ENCODE results near the gene MMP7. TPM values are rescaled to one million over a fixed set of nuclear protein-coding genes. Genes with fewer than 3 reads are reported as not detected.

The MMP7 gene
- 22.9 to 34.4 TPM (median 26.2 TPM) in 5 replicates for total RNA-seq (2022; extraction: Qiagen RNA extraction; ENCODE audit: low read depth)

GRCh38 chr11:102530558-102530957 is at the start of gene MMP7:
Gene MMP7 (minus strand): TSS chr11:102530747. CDS start chr11:102530700, 47 bp downstream.

Other genes starting within 250 kb of the MMP7 start
- 28.3 to 40.2 TPM (median 32.7 TPM) in 5 replicates for gene BIRC3, start 213.3 kb downstream of the MMP7 start, total RNA-seq (2022; extraction: Qiagen RNA extraction; ENCODE audit: low read depth)
- 30.2 to 38.6 TPM (median 33.0 TPM) in 5 replicates for gene BIRC2, start 183.5 kb downstream of the MMP7 start, total RNA-seq (2022; extraction: Qiagen RNA extraction; ENCODE audit: low read depth)
- gene TMEM123, start 78.0 kb downstream of the MMP7 start, total RNA-seq (2022; extraction: Qiagen RNA extraction; ENCODE audit: low read depth): 153 to 200 TPM (median 193 TPM) in 5 replicates
- not detected in 5 replicates for gene MMP20, start 94.6 kb upstream of the MMP7 start, total RNA-seq (2022; extraction: Qiagen RNA extraction; ENCODE audit: low read depth)
- gene MMP27, start 175.0 kb upstream of the MMP7 start, total RNA-seq (2022; extraction: Qiagen RNA extraction; ENCODE audit: low read depth): not detected in 5 replicates
- gene MMP8, start 194.2 kb upstream of the MMP7 start, total RNA-seq (2022; extraction: Qiagen RNA extraction; ENCODE audit: low read depth): not detected in 5 replicates
- 0.74 to 1.4 TPM (median 1.3 TPM) in 5 replicates for gene MMP10, start 249.9 kb upstream of the MMP7 start, total RNA-seq (2022; extraction: Qiagen RNA extraction; ENCODE audit: low read depth)